HG03097 (cell line): ENCODE data around the gene SLC38A6.

Source experiments
- ATAC-seq: cut with Tn5 transposase; IDR thresholded peaks from one replicate; pipeline ENCODE4 v1.9.1; 2021; ENCODE audit not compliant: unreplicated experiment, low FRiP score

The SLC38A6 gene

GRCh38 chr14:61099216-61099835 is 118.3 kb downstream of the SLC38A6 start:
- no peak for ATAC-seq

GRCh38 chr14:61101803-61102548 is 120.9 kb downstream of the SLC38A6 start:
- ATAC-seq = no peak
